MM.1S (cell line): ENCODE measurements around the gene CUL7.
"Not testable (repeated sequence)": the region's sequence is repeated elsewhere in the genome, so short reads cannot be mapped to it uniquely, and the experiment has no call there.

Source experiments
- DNase-seq: peaks from one replicate; pipeline ENCODE4 v3.0.0-alpha.2; 2015
- H2AFZ ChIP-seq: fragments of 300-600 bp; sonication (generic); 2 replicates; pipeline ENCODE4 v1.6.0; 2016; ENCODE audit warnings: antibody characterized with exemption, low read length
- H3F3A ChIP-seq: fragments of 300-600 bp; sonication (generic); 2 replicates; pipeline ENCODE4 v1.6.1; 2016; ENCODE audit warnings: mild to moderate bottlenecking, antibody characterized with exemption, low read length, moderate library complexity, mixed read lengths; ENCODE audit not compliant: insufficient read depth
- H3K27ac ChIP-seq: fragments of 300-600 bp; sonication (generic); 2 replicates; pipeline ENCODE4 v1.5.1; 2016; ENCODE audit warnings: mild to moderate bottlenecking, low read length
- H3K27me3 ChIP-seq: fragments of 300-600 bp; sonication (generic); replicated peaks from 2 replicates; pipeline ENCODE4 v1.6.0; 2016; ENCODE audit warnings: low read length; ENCODE audit not compliant: insufficient read depth
- H3K36me3 ChIP-seq: fragments of 300-600 bp; sonication (generic); replicated peaks from 2 replicates; pipeline ENCODE4 v1.6.1; 2016; ENCODE audit warnings: mild to moderate bottlenecking, low read length, mixed read lengths; ENCODE audit not compliant: insufficient read depth
- H3K4me1 ChIP-seq: fragments of 300-600 bp; sonication (generic); 2 replicates; pipeline ENCODE4 v1.6.1; 2016; ENCODE audit warnings: low read length, mixed read lengths
- H3K4me2 ChIP-seq: fragments of 300-600 bp; sonication (generic); 2 replicates; pipeline ENCODE4 v1.6.0; 2016; ENCODE audit warnings: low read depth, low read length
- H3K4me3 ChIP-seq: fragments of 300-600 bp; sonication (generic); 2 replicates; pipeline ENCODE4 v1.5.1; 2016; ENCODE audit warnings: low read length, mixed read lengths
- H3K79me2 ChIP-seq: fragments of 300-600 bp; sonication (generic); 2 replicates; pipeline ENCODE4 v1.6.1; 2016; ENCODE audit warnings: mixed run types, low read length, mixed read lengths
- H3K9ac ChIP-seq: fragments of 300-600 bp; sonication (generic); 2 replicates; pipeline ENCODE4 v1.6.1; 2016; ENCODE audit warnings: low read length, mixed read lengths
- H3K9me2 ChIP-seq: fragments of 300-600 bp; sonication (generic); replicated peaks from 2 replicates; pipeline ENCODE4 v1.6.1; 2016; ENCODE audit warnings: mild to moderate bottlenecking, low read length, mixed read lengths; ENCODE audit not compliant: insufficient read depth
- H3K9me3 ChIP-seq: fragments of 300-600 bp; sonication (generic); replicated peaks from 2 replicates; pipeline ENCODE4 v1.6.1; 2016; ENCODE audit warnings: mild to moderate bottlenecking, low read length, mixed read lengths; ENCODE audit not compliant: insufficient read depth
- H4K20me1 ChIP-seq: fragments of 300-600 bp; sonication (generic); 2 replicates; pipeline ENCODE4 v1.6.1; 2016; ENCODE audit warnings: mild to moderate bottlenecking, low read length, moderate library complexity, mixed read lengths; ENCODE audit not compliant: insufficient read depth
- CTCF ChIP-seq: fragments of 300-600 bp; sonication (generic); IDR thresholded peaks from 2 replicates; pipeline ENCODE4 v1.5.1; 2016; ENCODE audit warnings: antibody characterized with exemption, low read length, mixed read lengths
- EZH2 ChIP-seq: fragments of 300-600 bp; sonication (generic); optimal IDR thresholded peaks from 2 replicates; pipeline ENCODE3; 2017; ENCODE audit warnings: low read depth, mild to moderate bottlenecking, antibody characterized with exemption, low read length, mixed read lengths
- EZH2phosphoT487 ChIP-seq: fragments of 300-600 bp; sonication (generic); IDR thresholded peaks from 2 replicates; pipeline ENCODE4 v1.6.1; 2018; ENCODE audit warnings: antibody characterized with exemption, low read length

The CUL7 gene

GRCh38 chr6:43088654-43089056 lies 35.0 kb upstream of the CUL7 start:
- TF ChIP-seq EZH2: no peak
- no peak for TF ChIP-seq EZH2phosphoT487
- TF ChIP-seq CTCF: no peak
- Histone ChIP-seq H4K20me1 (no peaks in the 10 kb centered on the region), H3K36me3 (no peaks in the 10 kb centered on the region), H3F3A (no peaks in the 10 kb centered on the region), H3K9ac (no peak overlapping the region), H3K79me2 (no peaks in the 10 kb centered on the region), H3K4me3 (no peak overlapping the region), H3K9me2 (no peaks in the 10 kb centered on the region), H3K4me2 (no peak overlapping the region), H3K27ac (no peak overlapping the region), H3K9me3 (no peaks in the 10 kb centered on the region), H2AFZ (no peak overlapping the region), H3K27me3 (no peaks in the 10 kb centered on the region), H3K4me1 (no peaks in the 10 kb centered on the region)
- DNase-seq: no peak

GRCh38 chr6:43086022-43086658 lies 32.5 kb upstream of the CUL7 start:
- Histone ChIP-seq H3K36me3 (no peaks in the 10 kb centered on the region), H3K9me2 (no peaks in the 10 kb centered on the region), H3F3A (no peaks in the 10 kb centered on the region), H2AFZ (no peak overlapping the region), H3K27ac (no peak overlapping the region), H3K27me3 (no peaks in the 10 kb centered on the region), H3K9me3 (no peaks in the 10 kb centered on the region), H4K20me1 (no peaks in the 10 kb centered on the region), H3K79me2 (no peaks in the 10 kb centered on the region), H3K4me3 (no peak overlapping the region), H3K4me1 (no peaks in the 10 kb centered on the region), H3K4me2 (no peak overlapping the region), H3K9ac (no peak overlapping the region)
- no peak for TF ChIP-seq EZH2phosphoT487
- TF ChIP-seq CTCF: no peak
- no peak for TF ChIP-seq EZH2
- no peak for DNase-seq

- TF ChIP-seq EZH2 (no peak), CTCF (no peak), EZH2phosphoT487 (no peak)
- H2AFZ ChIP-seq: no peak overlapping the region
- H3K9me2 ChIP-seq: no peaks in the 10 kb centered on the region
- no peaks in the 10 kb centered on the region for H3F3A ChIP-seq
- H4K20me1 ChIP-seq: no peaks in the 10 kb centered on the region
- DNase-seq: no peak
- no peak overlapping the region for H3K27ac ChIP-seq
- H3K79me2 ChIP-seq: no peaks in the 10 kb centered on the region
- H3K4me3 ChIP-seq: no peak overlapping the region
- H3K4me1 ChIP-seq: no peaks in the 10 kb centered on the region
- no peak overlapping the region for H3K4me2 ChIP-seq
- H3K9me3 ChIP-seq: no peaks in the 10 kb centered on the region
- no peak overlapping the region for H3K9ac ChIP-seq
- peaks cover 3% of the 10 kb centered on the region; the same call in 1 of the 2 replicates for H3K27me3 ChIP-seq
- no peaks in the 10 kb centered on the region for H3K36me3 ChIP-seq
Measured at GRCh38 chr6:43082806-43083655, 29.4 kb upstream of the CUL7 start.

- H3F3A ChIP-seq, H3K4me2 ChIP-seq, H3K9me3 ChIP-seq, H3K79me2 ChIP-seq, H3K9ac ChIP-seq, H3K4me1 ChIP-seq, H4K20me1 ChIP-seq, H3K9me2 ChIP-seq, H3K4me3 ChIP-seq, H3K36me3 ChIP-seq, H3K27ac ChIP-seq, H2AFZ ChIP-seq, DNase-seq: not testable (repeated sequence)
- H3K27me3 ChIP-seq: peaks cover 14% of the 10 kb centered on the region
Measured at GRCh38 chr6:43081922-43082321, 28.3 kb upstream of the CUL7 start.
